HG02943 (cell line): ENCODE data around the gene TRIM28.

Source experiments
- ATAC-seq: cut with Tn5 transposase; IDR thresholded peaks from one replicate; pipeline ENCODE4 v1.9.1; 2021; ENCODE audit warnings: mild to moderate bottlenecking, low read depth, moderate library complexity; ENCODE audit not compliant: unreplicated experiment

TRIM28 gene

DNA sequence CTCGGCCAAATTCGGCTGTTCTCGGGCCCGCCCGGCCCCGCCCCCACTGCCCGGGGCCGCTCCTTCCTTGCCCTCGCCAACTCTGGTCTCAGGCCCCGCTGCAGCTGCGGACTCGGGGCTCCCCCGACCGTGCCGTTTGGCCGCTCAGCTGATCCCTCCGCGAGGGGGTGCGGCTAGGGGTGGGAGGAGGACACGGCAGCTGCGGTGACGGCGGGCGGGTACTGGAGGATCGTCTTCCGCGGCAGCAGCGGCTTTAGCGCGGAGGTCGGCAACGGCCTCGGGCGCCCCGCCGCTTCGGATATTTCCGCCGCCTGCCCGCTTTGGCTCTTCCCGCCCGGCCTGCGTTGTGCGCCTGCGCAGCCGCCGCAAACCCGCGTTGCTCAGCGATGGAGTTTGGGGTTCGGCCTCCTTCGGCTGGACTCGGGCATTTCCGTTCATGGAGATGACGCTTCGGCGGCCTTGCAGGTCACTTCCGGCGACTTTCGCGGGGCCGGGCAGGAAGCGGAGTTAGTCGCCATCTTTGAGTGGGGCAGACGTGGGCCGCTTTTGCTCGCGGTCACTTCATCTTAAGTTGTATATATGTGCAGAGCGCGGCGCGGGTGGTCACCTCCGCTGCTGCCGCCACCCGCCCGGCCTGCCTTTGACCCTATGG lies 14.9 kb downstream of the TRIM28 start:
- ATAC-seq, result peak; percentile 47

DNA sequence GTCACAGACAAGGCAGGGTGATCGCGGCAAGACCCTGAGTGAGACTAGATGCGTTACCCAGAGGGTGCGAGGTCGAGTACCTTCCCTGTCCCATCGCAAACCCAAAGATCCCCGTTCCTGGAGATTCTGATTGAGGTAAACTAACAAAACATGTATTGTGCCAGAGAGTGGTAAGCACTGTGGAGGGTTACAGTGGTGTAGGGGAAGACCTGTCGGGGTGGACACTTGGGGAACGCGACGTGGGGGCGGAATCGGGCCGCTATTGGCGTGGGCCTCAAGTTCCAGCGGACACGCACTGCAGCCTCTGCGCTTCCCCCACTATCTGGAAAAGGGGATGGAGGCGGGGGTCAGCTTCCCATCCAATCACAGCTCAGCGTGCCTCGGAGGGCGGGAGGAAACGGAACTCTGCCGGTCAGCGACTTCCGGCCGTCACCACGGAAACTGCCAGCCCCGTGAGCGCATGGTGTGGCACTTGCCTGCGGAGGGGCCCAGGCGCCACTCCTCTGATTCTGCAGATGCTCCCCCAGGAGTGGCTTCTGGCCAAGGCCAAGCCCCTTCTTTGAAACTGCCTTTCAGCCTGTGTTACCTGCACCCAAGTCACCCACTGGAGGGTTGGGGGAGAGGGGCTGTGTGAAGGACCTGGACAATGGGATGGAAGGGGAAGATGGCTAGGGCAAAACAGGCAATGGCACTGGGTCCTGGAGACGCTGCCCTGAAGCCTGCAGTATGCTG lies 15.6 kb downstream of the TRIM28 start:
- ATAC-seq, result peak; percentile 23

DNA sequence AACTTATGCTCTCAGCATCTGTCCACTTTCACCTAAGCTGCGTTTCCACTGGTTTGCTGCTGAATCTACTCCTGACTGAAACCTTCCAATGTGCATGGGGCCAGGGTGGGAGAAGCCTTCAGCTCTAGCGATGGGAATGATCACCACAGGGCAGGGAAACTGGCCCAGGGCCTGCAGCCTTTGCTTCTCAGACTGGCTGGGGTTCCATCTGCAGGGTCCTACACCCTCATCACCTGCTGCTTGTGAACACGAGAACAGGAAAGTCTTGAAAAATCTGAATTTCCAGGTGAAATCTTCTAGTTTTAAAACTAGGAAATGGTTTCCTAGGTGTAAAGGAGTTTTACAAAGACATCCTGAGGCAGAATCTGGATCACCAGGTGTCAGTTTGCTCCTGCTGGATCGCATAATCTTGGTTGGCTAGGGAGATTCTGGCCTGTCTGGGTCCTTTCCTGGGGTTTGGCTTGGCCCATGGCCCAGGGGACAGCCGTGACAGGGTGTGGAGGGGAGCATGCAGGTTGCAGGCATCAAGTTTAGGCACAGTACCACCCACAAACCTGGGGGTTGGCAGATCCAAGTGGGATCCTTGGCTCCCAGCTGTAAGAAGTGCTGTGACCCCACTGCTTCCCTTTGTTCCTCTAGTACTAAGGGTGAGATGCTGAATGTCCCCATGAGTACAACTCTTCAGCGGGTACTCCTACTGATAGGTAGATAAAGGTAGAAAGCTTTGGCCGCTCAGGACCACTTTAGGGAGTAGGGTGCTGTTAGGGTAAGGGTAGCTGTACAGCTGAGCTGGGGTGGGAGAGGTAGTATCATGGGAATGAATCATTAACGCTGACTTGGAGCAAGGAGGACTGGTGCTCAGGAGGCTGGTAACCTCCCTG lies 16.4 kb downstream of the TRIM28 start:
- no peak for ATAC-seq

DNA sequence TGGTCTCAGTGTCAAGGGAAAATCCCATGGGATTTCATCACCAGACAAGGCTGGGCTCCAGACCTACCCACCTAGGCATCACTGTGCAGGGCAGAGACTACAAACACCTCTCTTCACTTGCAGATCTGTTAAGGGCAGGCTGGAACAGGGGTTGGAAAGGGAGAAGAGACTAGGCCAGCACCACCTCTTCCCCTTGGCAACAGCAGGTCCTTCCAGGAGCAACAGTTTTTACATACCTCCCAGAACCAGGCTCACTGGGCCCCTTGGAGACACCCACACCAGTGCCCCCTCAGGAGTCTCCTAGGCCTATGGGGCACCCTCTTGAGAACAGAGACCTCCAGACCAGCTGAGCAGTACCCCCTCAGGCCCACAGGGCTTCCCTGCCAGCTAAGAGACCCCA lies 17.1 kb downstream of the TRIM28 start:
- no peak for ATAC-seq

DNA sequence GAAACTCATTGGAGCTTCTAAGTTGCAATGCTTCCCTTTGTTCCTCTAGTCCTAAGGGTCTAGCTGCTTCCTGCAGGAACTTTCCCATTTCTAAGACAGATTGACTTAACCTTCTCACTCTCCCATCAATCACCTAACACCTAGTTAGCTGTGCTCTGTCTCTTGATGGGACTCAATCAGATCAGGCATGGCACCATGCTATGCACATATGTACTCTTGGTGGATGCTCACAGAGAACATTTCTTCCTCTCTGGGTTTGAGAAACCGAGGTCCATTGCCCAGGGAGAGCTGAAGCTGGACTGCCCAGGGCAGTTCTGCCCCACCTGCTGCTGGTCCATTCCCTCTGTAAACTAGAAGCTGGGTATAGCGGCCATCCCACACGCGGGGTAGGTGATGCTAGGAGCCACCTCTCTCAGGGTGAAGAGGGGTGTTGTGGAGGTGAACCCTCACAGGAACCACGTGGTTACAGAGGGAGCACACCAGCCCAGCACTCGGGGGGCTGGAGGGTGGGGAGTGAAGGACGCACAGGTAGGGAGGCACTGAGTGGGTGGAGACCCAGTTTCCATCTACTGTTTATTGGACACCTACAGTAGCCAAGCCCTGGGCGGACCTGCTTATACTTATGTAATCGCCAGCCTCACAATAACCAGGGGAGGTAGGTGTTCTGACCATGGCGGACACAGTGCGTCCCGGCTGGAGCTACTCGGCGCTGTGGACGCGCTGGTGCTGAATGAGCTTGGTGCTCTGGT lies 17.7 kb downstream of the TRIM28 start:
- no peak for ATAC-seq

DNA sequence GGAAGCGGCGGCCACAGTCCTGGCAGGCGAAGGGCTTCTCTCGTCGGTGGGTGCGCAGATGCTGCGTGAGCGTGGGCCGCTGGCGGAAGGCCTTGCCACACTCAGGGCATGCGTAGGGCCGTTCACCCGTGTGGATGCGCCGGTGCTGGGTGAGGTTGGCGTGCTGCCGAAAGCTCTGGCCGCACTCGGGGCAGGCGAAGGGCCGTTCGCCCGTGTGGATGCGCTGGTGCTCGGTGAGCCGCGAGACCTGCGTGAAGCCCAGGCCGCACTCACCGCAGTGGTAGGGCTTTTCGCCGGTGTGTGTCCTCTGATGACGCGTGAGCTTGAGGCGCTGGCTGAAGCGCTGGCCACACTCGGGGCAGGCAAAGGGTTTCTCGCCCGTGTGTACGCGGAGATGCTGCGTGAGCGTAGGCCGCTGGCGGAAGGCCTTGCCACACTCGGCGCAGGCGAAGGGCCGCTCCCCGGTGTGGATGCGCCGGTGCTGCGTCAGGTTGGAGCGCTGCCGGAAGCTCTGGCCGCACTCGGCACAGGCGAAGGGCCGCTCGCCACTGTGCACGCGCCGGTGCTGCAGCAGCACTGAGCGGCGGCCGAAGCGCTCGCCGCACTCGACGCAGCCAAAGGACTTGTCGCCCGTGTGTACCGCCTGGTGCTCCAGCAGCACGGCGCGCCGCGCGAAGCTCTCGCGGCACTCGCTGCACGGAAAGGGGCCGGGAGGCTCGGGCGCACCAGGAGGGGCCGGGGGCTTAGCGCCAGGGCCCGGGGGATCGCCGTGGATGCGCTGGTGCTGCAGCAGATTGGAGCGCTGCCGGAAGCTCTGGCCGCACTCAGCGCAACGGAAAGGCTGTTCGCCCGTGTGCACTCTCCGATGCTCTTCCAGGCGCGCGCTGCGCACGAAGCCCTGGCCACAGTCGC lies 18.5 kb downstream of the TRIM28 start:
- no peak for ATAC-seq

DNA sequence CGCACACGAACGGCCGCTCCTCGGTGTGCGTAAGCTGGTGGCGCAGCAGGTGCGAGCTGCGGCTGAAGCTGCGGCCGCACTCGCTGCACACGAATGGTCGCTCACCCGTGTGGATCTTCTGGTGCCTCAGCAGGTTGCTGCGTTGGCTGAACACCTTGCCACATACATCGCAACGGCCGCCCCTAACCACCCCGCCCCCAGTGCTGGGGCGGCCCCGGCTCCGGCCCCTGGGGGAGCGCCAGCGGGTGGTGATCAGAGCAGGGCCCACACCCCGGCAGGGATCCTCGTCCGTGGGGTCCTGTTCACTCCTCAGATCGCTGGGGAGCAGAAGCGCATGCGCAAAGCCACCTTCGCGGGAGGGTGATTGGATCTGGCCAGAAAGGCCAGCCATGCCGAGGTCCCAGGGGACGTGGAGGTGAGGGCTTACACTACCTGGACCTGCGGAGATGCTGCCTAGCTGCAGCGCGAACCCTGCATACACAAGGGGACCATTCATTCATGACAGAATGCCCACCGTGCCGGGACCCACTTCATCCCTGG lies 19.2 kb downstream of the TRIM28 start:
- ATAC-seq, result no peak

DNA sequence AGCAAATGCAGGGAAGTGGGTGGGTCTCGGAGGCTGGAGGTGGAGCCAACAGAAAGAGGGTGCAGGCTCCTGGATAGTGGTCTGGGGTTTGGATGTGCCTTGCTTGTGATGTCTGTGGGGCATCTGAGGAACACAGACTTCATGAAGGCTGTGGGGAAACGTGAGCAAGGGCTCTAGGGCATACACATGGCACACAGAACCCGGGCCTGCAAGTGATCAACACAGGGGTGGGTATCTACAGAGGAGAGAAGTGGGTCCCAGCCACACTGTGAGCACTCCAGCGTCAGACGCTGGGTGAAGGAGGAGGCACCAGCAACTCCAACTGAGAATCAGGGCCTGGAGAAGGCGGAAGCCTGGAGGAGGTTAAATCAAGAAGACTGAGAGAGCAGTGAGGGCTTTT lies 20.0 kb downstream of the TRIM28 start:
- no peak for ATAC-seq

DNA sequence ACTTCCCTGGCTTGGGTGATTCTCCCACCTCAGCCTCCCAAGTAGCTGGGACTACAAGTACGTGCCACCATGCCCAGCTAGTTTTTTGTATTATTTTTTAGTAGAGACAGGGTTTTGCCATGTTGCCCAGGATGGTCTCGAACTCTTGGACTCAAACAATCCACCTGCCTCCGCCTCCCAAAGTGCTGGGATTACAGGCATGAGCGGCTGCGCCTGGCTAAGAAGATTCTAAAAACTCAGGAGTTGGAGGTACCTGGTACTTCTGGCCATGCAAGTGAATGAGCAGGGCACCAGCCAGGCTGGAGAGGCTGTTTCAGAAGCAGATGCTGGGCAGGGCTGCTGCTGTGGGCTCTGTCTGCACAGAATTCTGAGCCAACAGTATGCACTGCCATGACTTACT lies 23.1 kb downstream of the TRIM28 start:
- no peak for ATAC-seq

DNA sequence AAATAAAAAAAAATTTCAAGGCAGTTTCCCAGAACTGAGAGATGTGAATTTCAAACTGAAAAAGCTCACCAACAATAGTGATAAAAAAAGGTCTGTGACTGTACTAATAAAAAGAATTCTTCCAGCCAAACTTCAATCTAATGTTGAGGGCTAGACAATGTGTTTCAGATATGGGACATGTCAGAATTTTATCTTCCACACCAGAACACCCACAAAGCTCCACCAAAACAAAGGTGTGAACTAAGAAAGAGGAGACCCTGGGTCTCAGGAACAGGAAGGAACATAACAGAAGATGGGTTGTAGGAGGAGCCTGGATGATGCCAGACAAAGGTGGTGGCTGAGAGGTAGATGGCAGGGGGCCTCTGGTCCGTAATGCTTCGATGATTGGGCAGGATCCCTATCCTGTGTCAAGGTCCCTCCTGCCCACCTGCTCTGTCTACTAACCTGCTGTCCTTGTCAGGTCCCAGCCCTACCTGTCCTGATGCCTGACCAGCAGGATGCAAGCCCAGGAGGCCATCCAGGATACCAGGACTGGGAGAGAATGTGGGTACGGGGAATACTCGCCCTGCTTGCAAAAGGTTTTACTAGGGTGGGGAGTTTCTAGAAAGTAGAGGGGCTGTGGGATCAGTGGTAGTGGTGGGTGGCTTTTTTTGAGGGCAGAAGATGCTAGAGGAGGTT lies 24.7 kb downstream of the TRIM28 start:
- ATAC-seq, result no peak

DNA sequence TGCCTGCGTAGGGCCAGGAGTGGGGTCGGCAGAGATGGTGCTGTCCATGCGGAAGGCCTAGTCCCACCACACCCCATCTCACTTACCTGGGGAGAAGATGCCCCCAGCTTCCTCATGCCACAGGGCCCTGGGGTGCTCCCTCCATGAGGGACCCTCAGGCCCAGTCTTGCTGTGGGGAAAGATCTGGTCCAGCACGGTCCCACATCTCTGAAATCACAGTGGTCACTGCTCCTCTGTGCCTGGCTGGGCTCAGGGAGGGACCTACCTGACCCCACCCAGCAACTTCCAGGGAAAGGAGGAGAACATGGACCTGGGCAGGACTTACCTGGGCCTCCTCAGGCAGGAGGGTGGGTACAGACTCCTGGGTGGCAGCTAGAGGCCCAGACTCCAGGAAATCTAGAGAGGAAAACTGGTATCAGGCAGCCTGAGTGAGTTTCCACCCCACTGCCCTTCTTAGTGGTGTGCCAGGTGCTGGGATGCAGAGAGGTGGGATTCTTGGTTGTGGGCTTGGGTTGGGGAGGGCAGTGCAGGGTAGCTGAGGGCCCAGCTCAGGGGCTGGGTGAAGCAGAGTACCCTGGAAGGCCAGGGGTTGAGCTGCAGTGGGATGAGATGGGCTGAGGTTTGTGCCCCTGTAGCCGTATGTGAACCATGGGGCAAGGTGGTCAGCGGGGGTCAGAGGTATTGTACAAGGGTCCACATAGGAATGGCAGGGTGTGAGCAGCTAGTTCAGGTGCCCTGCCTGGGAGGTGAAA lies 25.5 kb downstream of the TRIM28 start:
- ATAC-seq, result no peak

DNA sequence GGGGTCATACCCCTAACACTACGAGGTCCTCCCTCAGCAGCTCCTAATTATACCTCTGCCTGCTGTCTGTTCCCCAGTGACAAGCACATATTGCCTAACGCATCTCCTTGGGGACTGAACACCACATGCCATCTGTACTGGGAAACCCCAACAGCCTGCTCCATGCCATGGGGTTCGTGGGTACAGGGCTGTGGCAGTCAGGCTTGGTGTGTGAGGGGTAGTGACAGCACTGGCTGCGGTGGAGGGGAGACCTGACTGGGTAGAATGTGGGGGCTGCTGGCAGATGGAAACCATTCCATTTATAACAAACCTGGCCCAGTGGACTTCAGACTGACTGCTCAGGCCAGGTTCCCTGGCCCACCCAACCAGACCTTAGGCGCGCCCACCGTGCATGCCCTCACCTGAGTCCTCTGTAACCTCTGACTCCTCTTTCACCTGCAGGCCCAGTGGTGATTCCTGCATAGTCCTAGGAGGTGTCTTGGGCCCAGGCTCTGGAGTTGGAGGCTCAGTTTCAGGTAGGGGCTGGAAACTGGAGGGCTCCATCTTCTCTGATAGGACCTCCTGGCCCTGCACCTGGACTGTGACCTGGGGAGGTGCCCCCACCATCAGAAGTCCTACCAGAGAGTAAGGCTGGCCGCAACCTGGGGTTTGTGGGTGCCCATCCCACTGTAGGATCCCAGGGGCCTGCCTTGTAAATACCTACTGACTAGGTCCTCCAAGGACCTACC lies 26.2 kb downstream of the TRIM28 start:
- ATAC-seq, result no peak

DNA sequence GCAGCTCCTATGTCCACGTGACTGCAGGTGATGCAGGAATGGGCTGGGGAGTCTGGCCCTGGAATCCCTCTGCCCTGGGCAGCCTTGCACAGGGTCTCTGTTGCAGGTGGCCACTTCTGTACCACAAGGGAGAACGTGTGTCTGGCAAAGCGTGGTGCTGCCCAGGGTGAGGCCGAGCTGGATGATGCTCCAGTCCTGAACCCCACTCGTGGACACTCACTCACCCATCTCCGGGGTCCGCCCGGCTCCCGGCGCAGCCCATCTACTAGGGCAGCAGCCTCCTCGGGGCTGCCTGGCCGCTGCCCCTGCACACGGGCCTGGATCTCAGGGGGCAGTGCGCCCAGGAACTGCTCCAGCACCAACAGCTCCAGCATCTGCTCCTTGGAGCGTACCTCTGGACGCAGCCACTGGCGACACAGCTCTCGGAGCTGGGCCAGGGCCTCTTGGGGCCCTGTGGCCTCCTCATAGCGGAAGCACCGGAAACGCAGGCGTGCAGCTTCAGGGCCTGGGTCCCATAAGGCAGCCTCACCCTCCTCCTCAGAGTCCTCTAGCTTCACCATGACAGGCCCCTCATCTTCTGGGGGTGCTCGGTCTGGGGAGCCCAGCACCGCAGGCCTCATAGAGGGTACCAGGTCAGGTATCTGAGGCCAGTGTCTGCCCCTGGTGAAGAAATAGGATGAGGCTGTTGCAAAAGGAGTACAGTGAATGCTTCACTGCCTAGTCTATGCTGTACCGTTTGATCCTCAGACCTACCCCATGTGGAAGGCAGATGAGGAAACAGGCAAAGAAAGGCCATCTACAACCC lies 27.1 kb downstream of the TRIM28 start:
- ATAC-seq, result no peak

DNA sequence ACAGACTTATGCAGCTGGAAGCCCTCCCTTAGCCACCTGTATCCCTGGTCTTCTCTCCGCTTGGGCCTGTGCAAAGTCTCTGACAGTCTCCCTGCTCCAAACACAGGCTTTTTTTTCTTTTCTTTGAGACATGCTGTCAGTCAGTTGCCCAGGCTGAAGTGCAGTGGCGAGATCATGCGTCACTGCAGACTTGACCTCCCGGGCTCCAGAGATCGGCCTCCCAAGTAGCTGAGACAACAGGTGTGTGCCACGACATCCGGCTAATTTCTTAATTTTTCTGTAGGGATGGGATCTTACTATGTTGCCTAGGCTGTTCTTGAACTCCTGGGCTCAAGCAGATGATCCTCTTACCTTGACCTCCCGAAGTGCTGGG lies 27.7 kb downstream of the TRIM28 start:
- ATAC-seq, result no peak

DNA sequence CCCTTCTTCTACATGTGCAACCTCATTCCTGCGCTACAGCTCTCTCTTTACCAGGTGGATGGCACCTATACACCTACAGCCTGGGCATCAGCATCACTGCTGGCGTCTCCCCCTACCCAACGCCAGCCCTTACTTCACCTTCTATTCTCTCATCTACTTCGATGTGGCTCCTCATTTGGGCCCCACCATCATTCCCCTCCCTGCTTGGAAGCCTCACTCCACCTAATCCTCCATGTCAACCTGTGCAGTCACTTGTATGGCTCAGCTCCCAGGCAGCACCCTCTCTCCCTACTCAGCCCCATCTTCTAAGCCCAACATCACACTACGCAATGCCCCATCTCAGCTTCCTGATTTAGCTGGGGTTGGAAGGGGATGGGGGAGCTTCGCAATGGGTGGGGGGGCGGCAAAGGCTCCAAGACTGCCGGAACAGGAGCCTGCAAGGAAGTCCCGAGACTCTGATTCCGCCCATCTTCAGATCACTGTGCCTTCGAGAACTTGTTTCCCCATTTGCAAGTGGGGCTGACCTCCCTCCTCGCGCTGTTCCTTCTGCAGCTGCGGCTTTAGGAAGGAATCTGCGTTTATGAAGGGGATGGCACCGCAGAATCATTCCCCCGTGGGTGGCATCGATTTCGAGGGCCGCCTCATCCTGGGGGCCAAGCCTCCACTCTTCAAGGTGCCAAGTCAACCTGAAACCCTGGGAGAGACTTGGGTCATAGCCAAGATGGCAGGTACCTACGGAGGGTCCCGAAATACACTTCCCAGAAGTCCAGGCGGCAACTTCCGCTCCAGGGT lies 28.4 kb downstream of the TRIM28 start:
- ATAC-seq, result no peak
